ENCODE measurements around the gene NCS1.

Gene NCS1

GRCh38 chr9:130156672-130157071 lies 15.5 kb upstream of the NCS1 start:
- Histone ChIP-seq H3K36me3 (replicated peaks; ENCODE audit: low read depth, low read length) (no peaks in the 10 kb centered on the region), H3K9me3 (ENCODE audit: insufficient read depth, low read length) (no peaks in the 10 kb centered on the region), H3K27ac (ENCODE audit: low read length) (no peak overlapping the region), H3K9ac (ENCODE audit: low read length) (no peak overlapping the region), H3K27me3 (ENCODE audit: low read depth, low read length) (no peaks in the 10 kb centered on the region), H3K4me2 (ENCODE audit: low read length) (no peak overlapping the region), H3K4me1 (ENCODE audit: low read length) (no peaks in the 10 kb centered on the region), H3K79me2 (ENCODE audit: low read length) (no peaks in the 10 kb centered on the region), H2AFZ (ENCODE audit: low read depth, low read length) (no peak overlapping the region), H4K20me1 (ENCODE audit: insufficient read depth, low read length) (no peaks in the 10 kb centered on the region), H3K4me3 (ENCODE audit: low read length) (no peak overlapping the region)
- TF ChIP-seq CTCF (IDR thresholded peaks at IDR 0.05; ENCODE audit: low read depth, low read length), result peak; percentile 23; the same call in 1 of the 2 replicates
- TF ChIP-seq EZH2phosphoT487 (IDR thresholded peaks at IDR 0.05; ENCODE audit: low read depth), result no peak

GRCh38 chr9:130157079-130157478 lies 15.1 kb upstream of the NCS1 start:
- TF ChIP-seq EZH2phosphoT487 (IDR thresholded peaks at IDR 0.05; ENCODE audit: low read depth) (no peak), CTCF (IDR thresholded peaks at IDR 0.05; ENCODE audit: low read depth, low read length) (no peak)
- Histone ChIP-seq H4K20me1 (ENCODE audit: insufficient read depth, low read length) (no peaks in the 10 kb centered on the region), H3K4me2 (ENCODE audit: low read length) (no peak overlapping the region), H2AFZ (ENCODE audit: low read depth, low read length) (no peak overlapping the region), H3K9ac (ENCODE audit: low read length) (no peak overlapping the region), H3K79me2 (ENCODE audit: low read length) (no peaks in the 10 kb centered on the region), H3K36me3 (replicated peaks; ENCODE audit: low read depth, low read length) (no peaks in the 10 kb centered on the region), H3K4me3 (ENCODE audit: low read length) (no peak overlapping the region), H3K27me3 (ENCODE audit: low read depth, low read length) (no peaks in the 10 kb centered on the region), H3K27ac (ENCODE audit: low read length) (no peak overlapping the region), H3K9me3 (ENCODE audit: insufficient read depth, low read length) (no peaks in the 10 kb centered on the region), H3K4me1 (ENCODE audit: low read length) (no peaks in the 10 kb centered on the region)

- H3K27me3 ChIP-seq (ENCODE audit: low read depth, low read length), result no peaks in the 10 kb centered on the region
- no peaks in the 10 kb centered on the region for H3K36me3 ChIP-seq (replicated peaks; ENCODE audit: low read depth, low read length)
- H4K20me1 ChIP-seq (ENCODE audit: insufficient read depth, low read length), result no peaks in the 10 kb centered on the region
- TF ChIP-seq EZH2phosphoT487 (IDR thresholded peaks at IDR 0.05; ENCODE audit: low read depth) (no peak), CTCF (IDR thresholded peaks at IDR 0.05; ENCODE audit: low read depth, low read length) (no peak)
- no peaks in the 10 kb centered on the region for H3K9me3 ChIP-seq (ENCODE audit: insufficient read depth, low read length)
- no peak overlapping the region for H2AFZ ChIP-seq (ENCODE audit: low read depth, low read length)
- no peak overlapping the region for H3K4me3 ChIP-seq (ENCODE audit: low read length)
- no peak overlapping the region for H3K4me2 ChIP-seq (ENCODE audit: low read length)
- H3K4me1 ChIP-seq (ENCODE audit: low read length), result no peaks in the 10 kb centered on the region
- H3K9ac ChIP-seq (ENCODE audit: low read length), result no peak overlapping the region
- no peak overlapping the region for H3K27ac ChIP-seq (ENCODE audit: low read length)
- no peaks in the 10 kb centered on the region for H3K79me2 ChIP-seq (ENCODE audit: low read length)
Measured at GRCh38 chr9:130158001-130158400, 14.2 kb upstream of the NCS1 start.

GRCh38 chr9:130159057-130159456 lies 13.1 kb upstream of the NCS1 start:
- Histone ChIP-seq H3K4me2 (ENCODE audit: low read length) (no peak overlapping the region), H2AFZ (ENCODE audit: low read depth, low read length) (no peak overlapping the region), H3K79me2 (ENCODE audit: low read length) (no peaks in the 10 kb centered on the region)

More at GRCh38 chr9:130159057-130159456, 13.1 kb upstream of the NCS1 start:
- Histone ChIP-seq H3K27ac (ENCODE audit: low read length) (no peak overlapping the region), H3K9me3 (ENCODE audit: insufficient read depth, low read length) (no peaks in the 10 kb centered on the region), H3K4me1 (ENCODE audit: low read length) (no peaks in the 10 kb centered on the region), H3K4me3 (ENCODE audit: low read length) (no peak overlapping the region), H3K36me3 (replicated peaks; ENCODE audit: low read depth, low read length) (no peaks in the 10 kb centered on the region), H3K9ac (ENCODE audit: low read length) (no peak overlapping the region), H3K27me3 (ENCODE audit: low read depth, low read length) (no peaks in the 10 kb centered on the region), H4K20me1 (ENCODE audit: insufficient read depth, low read length) (no peaks in the 10 kb centered on the region)
- TF ChIP-seq CTCF (IDR thresholded peaks at IDR 0.05; ENCODE audit: low read depth, low read length) (no peak), EZH2phosphoT487 (IDR thresholded peaks at IDR 0.05; ENCODE audit: low read depth) (no peak)
